HG02885 (cell line): ENCODE data around the gene USP33.
A peak's percentile ranks its signal among the peaks of the same experiment; 100 is the strongest.
"Not testable (repeated sequence)": the region's sequence is repeated elsewhere in the genome, so short reads cannot be mapped to it uniquely, and the experiment has no call there.

Experiments used
- ATAC-seq: cut with Tn5 transposase; IDR thresholded peaks from one replicate; pipeline ENCODE4 v1.9.1; 2021; ENCODE audit warnings: mild to moderate bottlenecking; ENCODE audit not compliant: unreplicated experiment, poor library complexity

The USP33 gene

GRCh38 chr1:77742011-77742555 lies 17.6 kb downstream of the USP33 start:
- ATAC-seq: no peak

- no peak for ATAC-seq
These were observed 18.3 kb downstream of the USP33 start for GRCh38 chr1:77741316-77741715.

DNA sequence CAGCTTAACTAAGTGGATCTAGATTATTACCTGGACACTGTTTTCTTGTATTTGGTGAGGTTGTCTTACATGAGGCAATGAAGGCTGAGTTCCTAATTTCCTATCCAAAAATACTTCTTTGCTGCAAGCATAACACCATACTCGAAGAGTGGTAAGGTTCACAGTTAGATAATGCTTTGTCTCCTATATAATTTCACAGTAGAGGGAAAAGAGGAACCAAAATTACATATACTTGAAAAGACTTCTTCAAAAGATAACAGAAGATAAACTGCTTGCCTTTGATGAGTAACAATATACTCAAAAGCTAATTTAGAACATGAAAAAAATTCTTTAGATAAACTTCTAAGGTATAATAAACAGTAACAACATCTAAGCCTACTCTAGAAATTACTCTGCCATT lies 20.4 kb downstream of the USP33 start:
- no peak for ATAC-seq

DNA sequence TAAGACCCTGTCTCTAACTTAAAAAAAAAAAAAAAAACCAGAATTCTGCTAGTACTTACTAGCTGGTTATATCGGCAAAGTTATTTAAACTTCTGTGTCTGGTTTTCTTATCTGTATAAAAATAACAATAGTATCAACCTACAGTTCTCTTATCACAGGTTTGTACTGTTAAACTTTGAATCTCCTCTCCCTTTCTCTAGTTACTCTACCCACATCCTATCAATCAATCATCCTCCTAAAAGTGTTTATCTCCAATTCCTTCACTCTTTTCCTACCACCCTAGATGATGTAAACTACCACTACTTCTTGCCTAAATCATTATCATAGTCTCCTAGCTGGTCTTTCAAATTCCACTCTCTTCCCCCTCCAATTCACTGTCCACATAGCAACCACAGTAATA lies 27.6 kb downstream of the USP33 start:
- no peak for ATAC-seq

DNA sequence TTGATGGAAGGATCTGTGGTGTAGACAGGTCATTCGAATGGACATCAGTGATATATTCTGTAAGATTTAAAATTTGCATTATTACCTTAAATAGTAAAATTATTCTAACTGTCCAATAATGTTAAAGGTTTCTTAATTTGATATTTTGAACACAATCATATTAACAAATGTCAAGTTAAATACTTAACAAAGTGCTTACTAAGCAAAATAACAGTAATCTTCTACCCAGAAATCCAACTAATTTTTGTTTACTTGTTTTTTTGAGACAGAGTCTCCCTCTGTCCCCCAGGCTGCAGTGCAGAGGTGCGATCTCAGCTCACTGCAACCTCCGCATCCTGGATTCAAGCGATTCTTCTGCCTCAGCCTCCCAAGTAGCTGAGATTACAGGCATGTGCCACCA lies 33.9 kb downstream of the USP33 start:
- no peak for ATAC-seq

- ATAC-seq: no peak
These were observed 41.5 kb downstream of the USP33 start for GRCh38 chr1:77718181-77718580.

- no peak for ATAC-seq
These were observed 43.6 kb downstream of the USP33 start for GRCh38 chr1:77716065-77716464.

GRCh38 chr1:77709727-77710126 lies 49.9 kb downstream of the USP33 start:
- no peak for ATAC-seq

GRCh38 chr1:77706321-77706720 lies 53.3 kb downstream of the USP33 start:
- ATAC-seq: no peak

GRCh38 chr1:77704736-77705135 lies 54.9 kb downstream of the USP33 start:
- ATAC-seq: no peak

DNA sequence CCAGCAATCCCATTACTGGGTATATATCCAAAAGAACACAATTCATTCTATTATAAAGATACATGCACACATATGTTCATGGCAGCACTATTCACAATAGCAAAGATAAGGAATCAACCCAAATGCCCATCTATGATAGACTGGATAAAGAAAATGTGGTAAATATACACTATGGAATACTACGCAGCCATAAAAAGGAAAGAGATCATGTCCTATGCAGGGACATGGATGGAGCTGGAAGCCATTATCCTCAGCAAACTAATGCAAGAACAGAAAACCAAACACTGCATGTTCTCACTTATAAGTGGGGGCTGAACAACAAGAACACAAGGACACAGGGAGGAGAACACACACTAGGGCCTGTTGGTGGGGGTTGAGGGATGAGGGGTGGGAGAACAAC lies 60.0 kb downstream of the USP33 start:
- not testable (repeated sequence) for ATAC-seq

DNA sequence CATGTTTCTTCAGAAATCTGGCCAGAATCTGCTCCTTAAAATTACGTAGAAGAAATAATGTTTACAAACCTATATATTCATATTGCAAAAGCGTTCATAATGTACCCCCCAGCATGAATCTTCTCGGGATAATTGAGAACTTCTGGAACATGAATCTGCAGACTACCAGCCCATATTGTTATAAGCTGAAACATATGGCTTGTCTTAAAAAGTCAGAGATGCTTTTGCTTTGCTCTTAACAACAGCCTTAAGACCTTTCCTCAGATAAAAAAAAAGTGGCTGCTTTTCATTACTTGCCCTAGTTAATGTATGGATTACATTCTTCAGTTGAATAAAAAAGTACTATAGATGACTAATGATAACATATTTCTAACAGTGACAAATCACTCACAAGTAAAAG lies 62.2 kb downstream of the USP33 start:
- no peak for ATAC-seq

DNA sequence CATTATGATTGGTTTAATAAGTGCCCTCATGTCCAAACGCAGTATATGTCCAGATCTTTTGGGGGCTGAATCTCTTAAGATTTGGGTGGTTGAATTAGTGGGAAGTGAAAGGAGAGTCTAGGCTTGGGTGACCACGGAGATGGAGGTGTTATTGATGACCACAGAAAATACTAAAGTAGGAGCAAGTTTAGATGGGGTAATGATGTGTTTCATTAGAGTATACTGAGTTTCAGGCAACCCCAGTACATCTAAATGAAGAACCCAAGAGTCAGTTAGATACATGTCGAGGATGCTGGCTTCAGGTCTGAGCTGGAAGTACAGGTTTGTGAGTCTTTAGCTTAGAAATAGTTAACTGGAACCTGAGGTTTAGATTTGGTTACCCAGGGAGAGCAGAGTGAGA lies 70.7 kb downstream of the USP33 start:
- ATAC-seq: no peak

- no peak for ATAC-seq
These were observed 72.1 kb downstream of the USP33 start for GRCh38 chr1:77687519-77687906.

GRCh38 chr1:77686796-77687518 lies 72.7 kb downstream of the USP33 start:
- no peak for ATAC-seq

DNA sequence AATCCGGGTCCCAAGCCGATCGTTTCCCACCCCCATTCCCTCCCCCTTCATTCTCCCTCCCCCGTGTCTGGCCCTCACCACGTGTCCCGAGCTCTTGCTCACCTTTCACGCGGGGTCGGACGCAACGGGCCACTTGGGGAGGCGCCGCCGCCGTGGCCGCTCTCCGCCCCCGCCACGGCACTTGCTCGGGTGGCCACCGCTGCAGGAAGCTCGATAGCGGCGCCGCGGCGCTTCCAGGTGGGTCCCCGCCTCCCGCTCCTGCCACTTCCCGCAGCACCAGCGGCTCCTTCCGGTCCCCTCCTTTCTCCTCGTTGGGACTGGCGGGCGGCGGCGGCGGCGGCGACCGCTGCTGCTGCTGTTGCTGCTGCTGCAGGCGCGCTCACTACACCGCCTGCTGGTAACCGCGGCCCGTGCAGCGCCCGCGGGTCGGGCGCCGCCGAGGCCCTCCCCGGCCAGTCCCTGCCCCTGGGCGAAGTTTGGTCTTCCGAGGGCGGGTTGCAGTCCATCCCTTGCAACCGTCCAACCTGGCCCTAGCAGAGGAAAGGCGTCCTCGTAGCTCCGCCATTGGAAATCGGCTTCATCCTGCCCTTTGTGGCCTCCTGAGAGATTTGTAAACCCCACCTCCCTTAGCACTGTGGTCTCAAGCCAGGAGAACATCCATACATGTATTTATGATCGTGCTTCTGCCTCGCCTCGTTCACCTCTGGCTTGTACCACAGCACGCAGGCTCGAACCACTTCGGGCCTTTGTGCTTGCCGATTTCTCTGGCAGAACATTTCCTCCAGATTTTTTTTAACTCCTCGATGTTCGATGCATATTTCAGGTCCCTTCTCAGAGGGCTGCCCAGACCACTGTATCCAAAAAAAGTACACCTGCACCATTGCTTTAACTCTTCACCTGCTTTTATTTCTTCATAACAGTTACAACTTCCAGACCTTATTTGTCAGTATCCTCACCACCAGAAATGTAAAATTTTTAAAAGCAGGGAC lies 76.2 kb downstream of the USP33 start:
- ATAC-seq: peak; percentile 78

GRCh38 chr1:77682460-77683159 lies 77.0 kb downstream of the USP33 start, which contains the start of gene ZZZ3:
TSS of gene ZZZ3 (minus strand) at chr1:77682658. CDS start at chr1:77633354, 49,304 bp downstream.
- ATAC-seq: peak; percentile 68

DNA sequence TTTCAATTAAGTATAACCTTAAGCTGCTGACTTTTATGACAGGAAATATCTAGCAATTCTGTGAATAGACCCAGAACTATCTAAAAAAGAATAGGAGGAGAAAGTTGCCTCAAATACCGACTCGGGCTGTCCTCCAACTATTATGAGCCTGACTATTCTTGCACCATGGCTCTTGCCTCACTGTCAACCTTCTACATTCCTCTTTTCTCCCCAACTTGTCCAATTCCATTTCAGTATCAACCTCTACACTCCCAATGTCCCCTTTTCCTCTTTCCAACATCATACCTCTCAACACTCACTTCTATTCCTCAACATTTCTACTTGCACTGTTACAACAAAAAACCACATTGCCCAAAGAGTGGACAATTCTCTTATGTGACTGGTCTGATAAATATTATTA lies 79.5 kb downstream of the USP33 start:
- ATAC-seq: no peak

DNA sequence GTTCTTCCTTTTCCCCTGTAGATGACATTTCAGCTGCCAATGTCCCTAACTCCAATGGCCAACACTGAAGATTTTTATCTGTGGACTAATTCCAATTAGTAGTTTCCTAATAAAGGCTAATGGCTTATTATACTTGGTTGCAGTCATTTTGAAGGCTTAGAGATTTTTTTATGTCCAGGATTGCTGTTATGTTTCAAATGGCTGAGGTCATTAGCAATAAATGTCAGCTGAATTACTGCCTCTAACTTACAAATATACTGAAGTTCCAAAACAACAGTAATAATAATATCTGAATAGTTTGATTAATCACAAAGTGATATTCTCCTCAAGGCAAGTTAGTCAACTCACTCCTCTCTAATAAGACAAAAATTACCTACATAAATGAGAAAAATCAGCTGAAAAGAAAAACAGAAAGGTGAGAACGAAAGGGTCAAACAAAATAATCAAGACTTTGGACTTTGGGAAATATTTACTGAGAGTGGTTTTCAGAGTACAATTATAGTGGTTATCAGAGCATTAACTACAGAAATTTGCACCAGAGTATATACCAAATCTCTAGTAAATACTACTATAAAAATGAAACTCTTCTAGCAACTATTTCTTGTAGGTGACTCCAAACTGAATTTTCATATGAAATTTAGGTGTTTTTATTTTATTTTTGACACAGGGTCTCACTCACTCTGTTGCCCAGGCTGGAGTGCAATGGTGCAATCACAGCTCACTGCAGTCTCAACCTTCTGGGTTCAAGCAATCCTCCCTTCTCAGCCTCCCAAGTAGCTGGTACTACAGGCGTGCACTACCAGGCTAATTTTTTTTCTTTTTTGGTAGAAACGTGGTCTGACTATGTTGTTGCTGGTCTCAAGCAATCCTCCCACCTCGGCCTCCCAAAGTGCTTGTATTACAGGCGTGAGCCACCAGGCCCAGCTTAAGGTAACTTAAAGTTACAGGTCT lies 80.7 kb downstream of the USP33 start:
- ATAC-seq: no peak
